H1 (cell line): ENCODE results near the gene TRIM4. TPM values are rescaled to one million over a fixed set of nuclear protein-coding genes. Genes with fewer than 3 reads are reported as not detected.

Source experiments
- CTCF ChIA-PET: fragments of 300-600 bp; sonication (Branson Sonifier 250); formaldehyde crosslinking; loops from one replicate; lab custom pipeline; 2021; ENCODE audit not compliant: partially characterized antibody; lab: Charles Lee
- POLR2A ChIA-PET: fragments of 300-600 bp; sonication (Branson Sonifier 250); formaldehyde crosslinking; loops from one replicate; lab custom pipeline; 2021; ENCODE audit warnings: inconsistent platforms; ENCODE audit not compliant: partially characterized antibody; lab: Charles Lee
- DNase-seq, 2 experiments: peaks; one replicate each; pipeline versions ENCODE4 v3.0.0 to v3.0.0-alpha.2; 2010 to 2022; ENCODE audit warnings: low spot score in 2 of 2, low read depth in 1 of 2, mixed read lengths in 1 of 2
- FAIRE-seq: peaks from 2 replicates; lab custom pipeline; 2011; peaks lifted over from hg19 to GRCh38; lab: Jason Lieb, UNC
- H2AFZ ChIP-seq: 2 replicates; pipeline ENCODE4 v1.8.1; 2012; ENCODE audit warnings: low read length, inconsistent platforms
- H2AK5ac ChIP-seq: 2 replicates; pipeline ENCODE4 v1.6.1; 2013; ENCODE audit warnings: low read depth, low read length
- H2BK120ac ChIP-seq: replicated peaks from 2 replicates; pipeline ENCODE3; 2013; ENCODE audit warnings: low read depth, low read length, inconsistent platforms
- H2BK12ac ChIP-seq: 2 replicates; pipeline ENCODE4 v1.6.1; 2013; ENCODE audit warnings: low read depth, low read length
- H2BK15ac ChIP-seq: 2 replicates; pipeline ENCODE4 v1.6.1; 2013; ENCODE audit warnings: low read length
- H2BK20ac ChIP-seq: 2 replicates; pipeline ENCODE4 v1.6.1; 2013; ENCODE audit warnings: low read length
- H2BK5ac ChIP-seq: 2 replicates; pipeline ENCODE4 v1.6.1; 2013; ENCODE audit warnings: low read depth, low read length
- H3K14ac ChIP-seq: 2 replicates; pipeline ENCODE4 v1.6.1; 2013; ENCODE audit warnings: inconsistent platforms; ENCODE audit not compliant: insufficient read length
- H3K18ac ChIP-seq: 2 replicates; pipeline ENCODE4 v1.6.1; 2013; ENCODE audit warnings: low read length; ENCODE audit errors: extremely low read depth
- H3K23ac ChIP-seq: 2 replicates; pipeline ENCODE4 v1.6.1; 2013; ENCODE audit warnings: inconsistent platforms; ENCODE audit not compliant: insufficient read length
- H3K23me2 ChIP-seq: 2 replicates; pipeline ENCODE4 v1.6.1; 2013; ENCODE audit warnings: low read depth, low read length
- H3K27ac ChIP-seq: 2 replicates; pipeline ENCODE4 v1.6.1; 2011; ENCODE audit warnings: low read depth, low read length, inconsistent platforms
- H3K27me3 ChIP-seq, 4 experiments: replicated peaks in 1 of 4; 1 replicate in 1 of 4; 2 replicates in 3 of 4; pipeline versions ENCODE4 v1.6.1 to v1.8.1; 2011 to 2013; ENCODE audit warnings: low read length in 3 of 4, mild to moderate bottlenecking in 3 of 4, inconsistent platforms in 2 of 4, mixed read lengths in 2 of 4, moderate library complexity in 1 of 4; ENCODE audit not compliant: control insufficient read depth in 3 of 4, insufficient read depth in 3 of 4; ENCODE audit errors: extremely low read depth in 1 of 4
- H3K36me3 ChIP-seq, 4 experiments: 2 replicates each; pipeline versions ENCODE4 v1.6.1 to v1.8.1; 2011 to 2013; ENCODE audit warnings: mild to moderate bottlenecking in 4 of 4, low read length in 3 of 4, moderate library complexity in 2 of 4, control low read depth in 1 of 4, inconsistent platforms in 1 of 4; ENCODE audit not compliant: insufficient read depth in 4 of 4, control insufficient read depth in 2 of 4
- H3K4ac ChIP-seq: replicated peaks from 2 replicates; pipeline ENCODE3; 2013; ENCODE audit warnings: low read length, low read depth, mixed read lengths, inconsistent platforms; ENCODE audit not compliant: insufficient read length
- H3K4me1 ChIP-seq, 4 experiments: replicated peaks in 1 of 4; 1 replicate in 1 of 4; 2 replicates in 3 of 4; pipeline versions ENCODE4 v1.6.1 to v1.8.1; 2011 to 2013; ENCODE audit warnings: low read length in 3 of 4, inconsistent platforms in 2 of 4, mixed read lengths in 1 of 4; ENCODE audit not compliant: insufficient read depth in 4 of 4, control insufficient read depth in 3 of 4
- H3K4me2 ChIP-seq, 2 experiments: 2 replicates each; pipeline versions ENCODE4 v1.6.1 to v1.8.1; 2011 to 2013; ENCODE audit warnings: low read depth in 2 of 2, low read length in 2 of 2, control low read depth in 1 of 2, inconsistent platforms in 1 of 2, mild to moderate bottlenecking in 1 of 2; ENCODE audit not compliant: insufficient read depth in 1 of 2
- H3K4me3 ChIP-seq, 4 experiments: fragments of 200-600, 300-600 bp in 1 of 4; sonication (generic), shearing (Covaris generic), sonication (Bioruptor Twin) in 1 of 4; 2 replicates each; pipeline versions ENCODE4 v1.5.1 to v1.8.1; 2011 to 2016; ENCODE audit warnings: low read length in 4 of 4, low read depth in 3 of 4, control low read depth in 2 of 4, inconsistent platforms in 2 of 4, mild to moderate bottlenecking in 2 of 4, mixed read lengths in 1 of 4, moderate library complexity in 1 of 4; ENCODE audit not compliant: insufficient read depth in 2 of 4; ENCODE audit errors: extremely low read depth in 1 of 4
- H3K56ac ChIP-seq: replicated peaks from 2 replicates; pipeline ENCODE3; 2013; ENCODE audit warnings: low read depth, mild to moderate bottlenecking, mixed read lengths, low read length, inconsistent platforms; ENCODE audit not compliant: insufficient read length
- H3K79me1 ChIP-seq: 2 replicates; pipeline ENCODE4 v1.6.1; 2013; ENCODE audit warnings: low read depth, low read length, control low read depth
- H3K79me2 ChIP-seq, 2 experiments: 2 replicates each; pipeline versions ENCODE4 v1.6.1 to v1.8.1; 2012 to 2013; ENCODE audit warnings: low read length in 2 of 2, mild to moderate bottlenecking in 2 of 2, inconsistent platforms in 1 of 2; ENCODE audit not compliant: insufficient read depth in 2 of 2, control insufficient read depth in 1 of 2
- H3K9ac ChIP-seq, 4 experiments: replicated peaks in 1 of 4; 1 replicate in 1 of 4; 2 replicates in 3 of 4; pipeline versions ENCODE4 v1.6.1 to v1.8.1; 2011 to 2013; ENCODE audit warnings: low read depth in 3 of 4, low read length in 3 of 4, control low read depth in 2 of 4, mild to moderate bottlenecking in 2 of 4, moderate library complexity in 2 of 4, inconsistent platforms in 1 of 4; ENCODE audit errors: extremely low read depth in 1 of 4
- H3K9me3 ChIP-seq, 2 experiments: 2 replicates each; pipeline versions ENCODE4 v1.6.1 to v1.8.1; 2012 to 2013; ENCODE audit warnings: mild to moderate bottlenecking in 2 of 2, moderate library complexity in 2 of 2, control low read depth in 1 of 2, inconsistent platforms in 1 of 2, low read depth in 1 of 2, low read length in 1 of 2, mixed read lengths in 1 of 2; ENCODE audit not compliant: insufficient read depth in 2 of 2
- H4K20me1 ChIP-seq, 2 experiments: replicated peaks in 1 of 2; 2 replicates each; pipeline versions ENCODE3 to v1.8.1; 2011 to 2013; ENCODE audit warnings: inconsistent platforms in 2 of 2, low read length in 2 of 2, mild to moderate bottlenecking in 1 of 2; ENCODE audit not compliant: insufficient read depth in 2 of 2, control insufficient read depth in 1 of 2
- H4K5ac ChIP-seq: 2 replicates; pipeline ENCODE4 v1.6.1; 2013; ENCODE audit warnings: low read length, low read depth, mixed read lengths, inconsistent platforms; ENCODE audit not compliant: insufficient read length
- H4K8ac ChIP-seq: 2 replicates; pipeline ENCODE4 v1.8.0; 2013; ENCODE audit warnings: mild to moderate bottlenecking, moderate library complexity, low read length, inconsistent platforms; ENCODE audit not compliant: insufficient read depth; ENCODE audit errors: extremely low read depth
- H4K91ac ChIP-seq: replicated peaks from 2 replicates; pipeline ENCODE3; 2013; ENCODE audit warnings: low read length, mixed read lengths, inconsistent platforms; ENCODE audit not compliant: insufficient read length
- BCL11A ChIP-seq, 2 experiments: IDR thresholded peaks; one replicate each; pipeline ENCODE4 v1.6.1; 2011; ENCODE audit warnings: low read depth in 2 of 2, low read length in 2 of 2, mild to moderate bottlenecking in 2 of 2
- KDM5A ChIP-seq: fragments of 200-600 bp; IDR thresholded peaks from 2 replicates; pipeline ENCODE4 v1.7.1; 2012; ENCODE audit warnings: mild to moderate bottlenecking, low read length, inconsistent platforms, mixed read lengths
- WGBS, 2 experiments: shearing (Covaris generic) in 1 of 2; methylation state at CpG; one replicate each; pipeline versions ENCODE4 v1.1.6 to v1.1.7; 2013 to 2015; ENCODE audit warnings: low lambda C conversion rate in 2 of 2, mixed read lengths in 2 of 2, inconsistent platforms in 1 of 2, low coverage in 1 of 2, missing lambda C conversion rate in 1 of 2; ENCODE audit not compliant: insufficient replicate concordance in 2 of 2, insufficient coverage in 1 of 2, insufficient read length in 1 of 2; ENCODE audit errors: extremely low coverage in 1 of 2, missing lambda C conversion rate in 1 of 2; 5-methylcytosine and 5-hydroxymethylcytosine counted together
- polyA plus RNA-seq, 7 experiments: library from polyadenylated mRNA; depleted of rRNA in 3 of 7; stranded (reverse) in 5 of 7; unstranded in 2 of 7; fragments of >200 nt in 5 of 7; fragments of 200-250 nt in 2 of 7; gene quantifications; 1 replicate in 5 of 7; 2 replicates in 1 of 7; 4 replicates in 1 of 7; pipeline versions ENCODE4 v1.2.1 to v1.2.3, GENCODE V29; 2011 to 2013; ENCODE audit warnings: missing spikeins in 2 of 7, mixed read lengths in 2 of 7
- total RNA-seq: library from RNA; stranded (reverse); fragmentation: NEBNext Ultra II Directional; extraction: Animal tissue kit (Norgen Biotek cat#: 25700); gene quantifications from 2 replicates; pipeline ENCODE4 v1.2.1, GENCODE V29; 2021

The TRIM4 gene
- total and polyA plus RNA-seq, 2 of the 8 experiments (the other 6 are each of a cell fraction or from before 2014, with no cell fraction given): 0.03 to 7.3 TPM

- Histone ChIP-seq H4K5ac (no peak overlapping the region), H3K36me3 (peaks cover 0 to 2% (median 0%) of the 10 kb centered on the region in 4 experiments; a peak in 1 of 8 replicates), H2BK5ac (no peak overlapping the region), H2AK5ac (no peak overlapping the region), H2BK15ac (no peak overlapping the region), H4K91ac (no peak overlapping the region), H3K23me2 (no peaks in the 10 kb centered on the region; the same call in 1 of the 2 replicates), H2AFZ (no peak overlapping the region), H3K4me3 (peak overlapping the region in 1 of 4 experiments; percentile 26; a peak in 1 of 8 replicates), H4K8ac (peak overlapping the region; percentile 89; the same call in 1 of the 2 replicates), H3K27ac (no peak overlapping the region), H3K4me2 (no peak overlapping the region; a peak in 1 of 4 replicates), H3K4me1 (no peaks in the 10 kb centered on the region), H3K9ac (no peak overlapping the region), H3K79me1 (no peaks in the 10 kb centered on the region; the same call in none of the 2 replicates), H3K27me3 (no peaks in the 10 kb centered on the region), H3K79me2 (no peaks in the 10 kb centered on the region), H3K4ac (no peak overlapping the region), H3K23ac (no peak overlapping the region), H4K20me1 (no peaks in the 10 kb centered on the region), H2BK120ac (no peak overlapping the region), H3K56ac (no peak overlapping the region), H2BK12ac (no peak overlapping the region), H3K9me3 (peaks cover 7 to 24% of the 10 kb centered on the region in 2 experiments; a peak in 2 of 4 replicates), H3K14ac (no peak overlapping the region), H3K18ac (no peak overlapping the region), H2BK20ac (no peak overlapping the region)
- POLR2A ChIA-PET: interaction anchor here (1.0 to 4.3 kb wide), 3 partner anchors 25 to 95 kb away, joined by 4 to 28 read pairs (median 5); partner anchors contain the start of gene ZKSCAN1
- FAIRE-seq: no peak
- CTCF ChIA-PET: interaction anchor here (1.2 to 11.2 kb wide), 2 partner anchors 30 to 71 kb away, joined by 3 to 241 read pairs; no protein-coding TSS in a partner anchor
- no peak for DNase-seq
- no peak for TF ChIP-seq KDM5A
- no peak for TF ChIP-seq BCL11A (IDR thresholded peaks at IDR 0.05; ENCODE audit: low read depth in 2 of 2, low read length in 2 of 2)
- WGBS, 2 experiments: 90% methylated on average over 4 of the region's 4 CpGs; no CpG with 5 or more reads in 1 of the 2 experiments
Observed at GRCh38 chr7:99919814-99920112, 433 bp upstream of the TRIM4 start.
